Upper lobe of left lung (tissue), 6 donors: Measurements from ENCODE around the gene PCBD1. TPM values are rescaled to one million over a fixed set of nuclear protein-coding genes. Genes with fewer than 3 reads are reported as not detected.

ENCODE experiments used
- ATAC-seq, 2 donors: fragments of 200-7000 bp; cut with Tn5 transposase; one replicate each; pipeline ENCODE4 v1.9.1; 2022; ENCODE audit warnings: mild to moderate bottlenecking in 2 of 2, moderate library complexity in 2 of 2; ENCODE audit not compliant: low FRiP score in 2 of 2
- DNase-seq, 2 donors: peaks; one replicate each; pipeline ENCODE4 v3.0.0-alpha.2; 2019 to 2020
- H3K27ac ChIP-seq, 4 donors: fragments of 200-600 bp; sonication (generic); one replicate each; pipeline ENCODE4 v1.5.1; 2016 to 2019
- H3K27me3 ChIP-seq, 4 donors: fragments of 200-600 bp; sonication (generic); one replicate each; pipeline ENCODE4 v1.5.1; 2017 to 2019
- H3K36me3 ChIP-seq, 4 donors: fragments of 200-600 bp; sonication (generic); one replicate each; pipeline ENCODE4 v1.5.1; 2016 to 2019
- H3K4me1 ChIP-seq, 4 donors: fragments of 200-600 bp; sonication (generic); one replicate each; pipeline ENCODE4 v1.5.1; 2018 to 2019
- H3K4me3 ChIP-seq, 4 donors: fragments of 200-600 bp; sonication (generic); one replicate each; pipeline ENCODE4 v1.5.1; 2017 to 2019; ENCODE audit warnings: mild to moderate bottlenecking in 2 of 4, moderate library complexity in 1 of 4
- H3K9me3 ChIP-seq, 4 donors: fragments of 200-600 bp; sonication (generic); one replicate each; pipeline ENCODE4 v1.5.1; 2018 to 2019
- CTCF ChIP-seq, 6 experiments: fragments of 450-650 bp in 4 of 6; fragments of 200-600 bp in 2 of 6; sonication (generic) in 2 of 6; IDR thresholded peaks; one replicate each; pipeline ENCODE4 v1.5.1; 2016 to 2019; ENCODE audit warnings: antibody characterized with exemption in 6 of 6
- EP300 ChIP-seq, 4 donors: sonication (generic); formaldehyde crosslinking; IDR thresholded peaks; one replicate each; pipeline ENCODE4 v1.5.1; 2017; ENCODE audit warnings: antibody characterized with exemption in 4 of 4, control low read depth in 2 of 4
- POLR2A ChIP-seq, 4 donors: fragments of 450-650 bp; IDR thresholded peaks; one replicate each; pipeline ENCODE4 v1.5.1; 2016 to 2017; ENCODE audit warnings: antibody characterized with exemption in 4 of 4, mild to moderate bottlenecking in 2 of 4
- POLR2AphosphoS5 ChIP-seq, 2 donors: sonication (generic); formaldehyde crosslinking; IDR thresholded peaks; one replicate each; pipeline ENCODE4 v1.5.1; 2017; ENCODE audit warnings: antibody characterized with exemption in 2 of 2
- WGBS, 2 donors: methylation state at CpG; one replicate each; pipeline ENCODE4 v1.1.5; 2017 to 2018; 5-methylcytosine and 5-hydroxymethylcytosine counted together
- total RNA-seq, 6 donors: library from RNA; depleted of rRNA in 4 of 6; stranded (reverse); fragments of >200 nt in 4 of 6; gene quantifications; one replicate each; pipeline versions ENCODE4 v1.1.0 to v1.2.1, GENCODE V29; 2016 to 2021
- donor health status: DM: no; HTN: no; CAD: no; lungs with moderate emphysema.
- donor health status: DM: no; HTN: yes; CAD: no; lungs with severe emphysema.

Gene PCBD1
- total RNA-seq, 6 donors from 2014 or later = 40.9 to 99.1 (median 71.9) TPM

GRCh38 chr10:70913191-70913892 lies 25.0 kb upstream of the PCBD1 start:
- WGBS, 2 donors = 50 to 58% methylated on average over 6 of the region's 6 CpGs
- no peak for TF ChIP-seq POLR2AphosphoS5 (IDR thresholded peaks at IDR 0.05)
- no peak for TF ChIP-seq POLR2A (IDR thresholded peaks at IDR 0.05)
- no peak for TF ChIP-seq CTCF (IDR thresholded peaks at IDR 0.05)
- no peak for TF ChIP-seq EP300 (IDR thresholded peaks at IDR 0.05)
- no peak for DNase-seq

GRCh38 chr10:70912556-70912955 lies 24.2 kb upstream of the PCBD1 start:
- Histone ChIP-seq H3K27ac (no peak overlapping the region), H3K27me3 (no peaks in the 10 kb centered on the region), H3K4me1 (no peaks in the 10 kb centered on the region), H3K36me3 (no peaks in the 10 kb centered on the region), H3K4me3 (no peak overlapping the region), H3K9me3 (no peaks in the 10 kb centered on the region)
- TF ChIP-seq EP300 (IDR thresholded peaks at IDR 0.05) = no peak
- no peak for TF ChIP-seq CTCF (IDR thresholded peaks at IDR 0.05)
- TF ChIP-seq POLR2AphosphoS5 (IDR thresholded peaks at IDR 0.05) = no peak
- TF ChIP-seq POLR2A (IDR thresholded peaks at IDR 0.05) = no peak
- DNase-seq = no peak
- ATAC-seq = no peak
- WGBS, 2 donors = 86 to 97% methylated on average over 3 to 5 of the region's 5 CpGs

More at GRCh38 chr10:70913191-70913892, 25.0 kb upstream of the PCBD1 start:
- no peak overlapping the region for H3K27ac ChIP-seq
- no peaks in the 10 kb centered on the region for H3K4me1 ChIP-seq
- no peaks in the 10 kb centered on the region for H3K9me3 ChIP-seq
- no peaks in the 10 kb centered on the region for H3K36me3 ChIP-seq
- ATAC-seq = no peak
- H3K4me3 ChIP-seq = no peak overlapping the region
- H3K27me3 ChIP-seq = no peaks in the 10 kb centered on the region

- Histone ChIP-seq H3K9me3 (no peaks in the 10 kb centered on the region), H3K4me1 (no peaks in the 10 kb centered on the region), H3K36me3 (no peaks in the 10 kb centered on the region), H3K27ac (no peak overlapping the region), H3K4me3 (no peak overlapping the region), H3K27me3 (no peaks in the 10 kb centered on the region)
- DNase-seq = no peak
- ATAC-seq = no peak
- TF ChIP-seq EP300 (IDR thresholded peaks at IDR 0.05) = no peak
- TF ChIP-seq POLR2A (IDR thresholded peaks at IDR 0.05) = no peak
- no peak for TF ChIP-seq POLR2AphosphoS5 (IDR thresholded peaks at IDR 0.05)
- TF ChIP-seq CTCF (IDR thresholded peaks at IDR 0.05) = no peak
- 100% methylated on average over 2 to 4 of the region's 4 CpGs for WGBS, 2 donors
These were observed 23.0 kb upstream of the PCBD1 start for GRCh38 chr10:70911386-70911785.

- DNase-seq (no peak), ATAC-seq (no peak)
- H3K4me1 ChIP-seq = no peaks in the 10 kb centered on the region
- no peak overlapping the region for H3K27ac ChIP-seq
- no peaks in the 10 kb centered on the region for H3K36me3 ChIP-seq
- H3K4me3 ChIP-seq = no peak overlapping the region
- H3K27me3 ChIP-seq = no peaks in the 10 kb centered on the region
- TF ChIP-seq CTCF (IDR thresholded peaks at IDR 0.05) (no peak), POLR2A (IDR thresholded peaks at IDR 0.05) (no peak), POLR2AphosphoS5 (IDR thresholded peaks at IDR 0.05) (no peak), EP300 (IDR thresholded peaks at IDR 0.05) (no peak)
- H3K9me3 ChIP-seq = no peaks in the 10 kb centered on the region
- 85 to 95% methylated on average over 9 to 15 of the region's 16 CpGs for WGBS, 2 donors
These were observed 22.3 kb upstream of the PCBD1 start for GRCh38 chr10:70910486-70911341.
